HG02852 (cell line): ENCODE results near the gene MYRF.
A peak's percentile ranks its signal among the peaks of the same experiment; 100 is the strongest.

Source experiments
- ATAC-seq: cut with Tn5 transposase; IDR thresholded peaks from one replicate; pipeline ENCODE4 v1.9.1; 2021; ENCODE audit warnings: mild to moderate bottlenecking, moderate library complexity; ENCODE audit not compliant: unreplicated experiment

The MYRF gene

DNA sequence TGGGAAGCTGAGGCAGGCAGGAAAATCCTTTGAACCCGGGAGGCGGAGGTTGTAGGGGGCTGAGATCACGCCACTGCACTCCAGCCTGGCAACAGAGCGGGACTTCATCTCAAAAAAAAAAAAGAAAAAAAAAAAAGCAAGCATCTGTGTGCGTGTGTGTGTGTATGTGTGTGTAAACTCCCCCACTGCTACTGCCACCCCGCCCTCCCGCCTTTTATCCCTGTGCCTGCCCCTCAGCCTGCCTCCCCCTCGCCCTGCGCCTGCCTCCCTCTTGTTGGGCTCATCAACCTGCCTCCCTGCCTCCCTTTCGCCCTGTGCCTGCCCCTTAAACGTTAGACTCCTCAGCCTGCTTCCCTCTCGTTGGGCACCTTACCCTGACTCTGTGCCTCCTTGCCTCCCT lies 22.0 kb downstream of the MYRF start:
- ATAC-seq, result no peak

DNA sequence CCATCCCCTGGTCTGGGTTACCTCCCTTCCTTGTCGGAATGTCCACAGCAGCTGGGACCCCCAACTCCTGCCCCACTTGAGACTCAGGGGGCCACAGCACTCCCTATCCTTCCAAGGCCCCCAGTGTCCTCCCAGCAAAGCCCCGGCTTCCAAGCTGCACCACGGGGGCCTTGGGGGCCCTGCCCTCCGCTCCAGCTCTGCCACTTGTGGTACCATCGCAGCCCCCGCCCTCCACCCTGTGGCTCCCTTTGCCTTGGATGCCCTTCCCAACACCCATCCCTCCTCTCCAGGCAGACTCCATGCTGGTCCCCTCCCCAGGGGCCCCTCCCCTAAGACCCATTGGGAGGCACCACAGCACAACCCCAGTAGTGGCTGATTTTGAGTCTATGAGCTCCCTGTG lies 22.7 kb downstream of the MYRF start:
- ATAC-seq, result no peak

DNA sequence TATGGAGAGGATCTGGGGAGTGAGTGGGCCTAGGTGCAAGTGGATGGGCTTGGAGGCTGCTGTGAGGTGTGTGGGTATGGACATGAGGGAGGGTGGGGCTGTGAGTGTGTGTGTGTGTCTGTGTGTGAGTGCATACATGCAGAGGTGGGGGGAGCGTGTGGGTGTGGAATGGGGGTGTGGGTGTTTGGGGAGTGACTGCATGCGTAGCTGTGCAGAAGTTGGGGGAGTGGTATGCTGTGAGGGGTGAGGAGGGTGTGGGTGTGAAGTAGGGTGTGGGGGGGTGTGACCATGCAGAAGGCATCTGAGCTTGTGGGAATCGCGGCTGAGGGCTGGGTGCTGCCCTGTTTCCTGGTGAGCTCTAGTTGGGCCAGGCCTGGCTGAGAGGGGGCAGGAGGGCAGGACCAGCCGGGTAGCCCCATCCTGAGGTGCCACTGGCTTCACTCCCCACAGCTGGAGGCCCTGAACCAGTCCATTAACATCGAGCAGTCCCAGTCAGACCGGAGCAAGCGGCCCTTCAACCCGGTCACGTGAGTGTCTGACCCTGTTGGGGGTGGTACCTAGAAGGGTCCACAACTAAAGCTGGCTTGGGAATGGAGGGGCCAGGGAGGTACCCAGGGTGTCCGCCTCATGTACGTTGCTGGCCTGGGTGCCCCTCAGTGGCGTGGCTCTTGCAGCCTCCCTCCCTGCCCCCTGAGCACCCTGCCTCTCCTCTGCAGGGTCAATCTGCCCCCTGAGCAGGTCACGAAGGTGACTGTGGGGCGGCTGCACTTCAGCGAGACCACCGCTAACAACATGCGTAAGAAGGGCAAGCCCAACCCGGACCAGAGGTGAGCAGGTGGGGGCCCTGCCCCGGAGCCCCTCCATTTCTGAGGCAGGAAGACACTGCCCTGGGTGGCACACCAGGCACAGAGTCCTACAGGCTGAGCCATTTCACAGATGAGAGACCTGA lies 23.4 kb downstream of the MYRF start:
- ATAC-seq, result no peak

DNA sequence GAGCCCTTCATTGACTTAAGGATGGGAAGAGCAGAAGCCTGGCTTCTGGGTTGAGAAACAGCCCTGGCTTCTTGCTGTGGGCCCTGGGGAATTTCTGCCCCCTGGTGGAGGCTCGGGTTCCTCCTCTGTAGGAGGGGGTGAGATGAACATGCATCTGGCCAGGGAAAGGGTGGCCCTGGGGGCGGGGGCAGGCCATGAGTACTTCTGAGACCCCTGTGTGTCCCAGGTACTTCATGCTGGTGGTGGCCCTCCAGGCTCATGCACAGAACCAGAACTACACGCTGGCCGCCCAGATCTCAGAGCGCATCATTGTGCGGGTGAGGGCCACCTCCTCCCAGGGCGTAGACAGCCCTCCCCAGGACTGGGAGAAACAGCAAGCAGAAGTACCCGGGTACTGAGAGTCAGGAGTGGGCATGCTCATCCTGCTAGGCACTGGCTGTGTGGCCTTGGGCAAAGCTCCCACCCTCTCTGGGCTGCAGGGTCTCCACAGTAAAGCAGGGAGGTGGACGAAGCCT lies 24.2 kb downstream of the MYRF start:
- ATAC-seq, result no peak

DNA sequence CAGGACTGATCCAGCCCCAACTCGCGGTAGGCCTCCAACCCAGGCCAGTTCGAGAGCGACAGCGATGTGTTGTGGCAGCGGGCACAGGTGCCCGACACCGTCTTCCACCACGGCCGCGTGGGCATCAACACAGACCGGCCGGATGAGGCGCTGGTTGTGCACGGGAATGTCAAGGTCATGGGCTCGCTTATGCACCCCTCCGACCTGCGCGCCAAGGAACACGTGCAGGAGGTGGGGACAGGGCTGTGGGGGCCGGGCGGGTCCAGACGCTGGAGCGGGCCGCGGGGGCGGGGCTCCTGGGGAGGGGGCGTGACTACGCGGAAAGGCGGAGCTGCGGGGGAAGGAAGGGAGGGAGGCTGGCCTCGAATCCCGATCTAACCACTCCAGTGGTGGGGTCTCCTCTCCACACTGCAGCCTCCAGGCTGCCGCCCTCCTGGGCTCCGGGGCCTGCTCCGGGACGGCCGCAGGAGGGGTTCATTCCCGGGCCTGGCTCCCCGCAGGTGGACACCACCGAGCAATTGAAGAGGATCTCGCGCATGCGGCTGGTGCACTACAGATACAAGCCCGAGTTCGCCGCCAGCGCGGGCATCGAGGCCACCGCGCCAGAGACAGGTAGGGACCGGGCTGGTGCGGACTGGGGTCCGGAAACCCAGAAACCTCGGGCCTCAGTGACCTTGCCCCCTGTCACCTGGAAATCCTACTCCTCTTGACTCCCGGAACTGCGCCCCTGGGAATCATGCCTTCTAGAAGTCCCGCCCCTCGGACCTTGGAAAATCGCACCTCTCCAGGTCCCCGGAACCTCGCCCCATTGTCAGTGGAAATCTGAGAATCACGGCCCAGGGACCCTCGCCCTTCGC lies 25.0 kb downstream of the MYRF start:
- no peak for ATAC-seq

DNA sequence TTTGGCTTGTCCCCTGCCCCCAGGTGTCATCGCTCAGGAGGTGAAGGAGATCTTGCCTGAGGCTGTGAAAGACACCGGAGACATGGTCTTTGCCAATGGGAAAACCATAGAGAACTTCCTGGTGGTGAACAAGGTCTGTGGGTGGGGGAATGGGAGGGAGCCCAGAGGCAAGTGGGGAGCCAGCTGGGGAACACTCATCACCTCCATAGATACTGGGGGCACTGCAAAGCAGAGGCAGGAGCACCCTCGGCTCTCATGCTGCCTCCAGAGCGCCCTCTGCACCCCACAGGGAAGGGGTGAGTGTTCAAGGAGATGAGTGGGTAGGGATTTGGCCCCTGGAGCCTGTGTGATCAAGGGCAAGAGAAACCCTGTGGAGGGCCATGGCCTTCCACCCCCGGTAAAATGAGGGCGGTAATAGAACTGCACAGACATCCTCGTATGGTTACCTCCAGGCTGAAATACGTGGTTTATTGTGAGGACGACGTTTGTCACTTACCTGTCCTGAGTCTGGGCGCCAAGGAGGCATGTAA lies 26.0 kb downstream of the MYRF start:
- no peak for ATAC-seq

DNA sequence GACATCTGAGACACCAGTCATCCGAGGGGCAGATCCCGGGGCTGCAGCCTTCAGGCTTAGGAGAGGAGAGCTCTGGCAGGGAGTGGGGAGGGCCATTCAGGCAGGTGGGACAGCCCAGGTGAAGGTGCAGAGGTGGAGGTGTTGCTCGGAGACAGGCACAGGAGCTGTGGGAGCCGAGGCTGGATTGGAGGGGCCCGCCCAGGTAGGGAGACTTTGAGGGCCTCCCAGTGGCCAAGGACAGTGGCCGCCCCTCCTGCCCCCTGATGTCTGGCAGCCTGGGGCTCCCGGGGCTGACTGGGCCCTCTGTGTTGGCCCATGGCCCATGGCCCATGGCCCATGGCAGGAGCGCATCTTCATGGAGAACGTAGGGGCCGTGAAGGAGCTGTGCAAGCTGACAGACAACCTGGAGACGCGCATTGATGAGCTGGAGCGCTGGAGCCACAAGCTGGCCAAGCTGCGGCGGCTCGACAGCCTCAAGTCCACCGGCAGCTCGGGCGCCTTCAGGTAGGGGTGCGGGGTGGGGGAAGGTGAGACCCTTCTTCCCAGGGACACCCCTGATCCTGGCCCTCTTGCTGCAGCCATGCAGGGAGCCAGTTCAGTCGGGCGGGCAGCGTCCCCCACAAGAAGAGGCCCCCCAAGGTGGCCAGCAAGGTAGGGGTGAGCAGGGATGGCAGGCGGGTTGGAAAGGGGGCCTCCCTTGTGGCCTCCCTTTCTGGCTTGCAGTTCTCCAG lies 26.6 kb downstream of the MYRF start:
- no peak for ATAC-seq

DNA sequence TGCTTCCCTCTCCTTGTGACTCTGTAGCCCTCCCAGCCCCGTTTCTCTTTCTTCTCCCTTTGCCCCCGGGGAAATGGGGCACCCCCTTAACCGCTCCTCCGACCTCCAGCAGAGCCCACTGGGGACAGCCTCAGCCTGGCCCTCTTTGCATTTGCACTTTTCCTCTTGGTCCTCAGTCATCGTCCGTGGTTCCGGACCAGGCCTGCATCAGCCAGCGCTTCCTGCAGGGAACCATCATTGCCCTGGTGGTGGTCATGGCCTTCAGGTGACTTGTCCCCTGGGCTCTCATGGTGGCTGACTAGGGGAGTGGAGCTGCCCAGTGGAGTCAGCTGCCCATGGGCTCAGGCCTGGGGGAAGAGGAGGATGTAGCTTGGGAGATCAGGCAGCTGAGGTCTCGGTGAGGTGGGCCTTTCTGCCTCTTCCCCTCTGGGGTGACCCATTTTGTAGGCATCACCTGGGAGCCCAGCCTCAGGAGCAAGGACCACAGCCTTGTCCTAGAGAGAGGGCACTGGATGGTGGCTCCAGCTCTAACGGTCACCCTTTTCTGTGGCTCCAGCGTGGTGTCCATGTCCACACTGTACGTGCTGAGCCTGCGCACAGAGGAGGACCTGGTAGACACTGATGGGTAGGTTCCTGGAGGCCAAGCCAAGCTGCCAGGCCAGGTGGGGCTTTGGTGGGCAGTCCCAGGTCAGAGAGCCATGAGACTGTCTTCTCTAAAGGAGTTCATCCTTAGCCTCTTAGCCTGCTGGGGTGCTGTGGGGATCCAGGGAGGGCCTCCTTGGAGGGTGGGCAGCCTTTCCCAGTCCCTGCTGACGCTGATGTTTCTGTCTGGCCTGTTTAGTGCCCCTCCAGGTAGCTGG lies 27.5 kb downstream of the MYRF start:
- ATAC-seq, result no peak

GRCh38 chr11:61780581-61781162 lies 28.2 kb downstream of the MYRF start:
- ATAC-seq, result no peak

DNA sequence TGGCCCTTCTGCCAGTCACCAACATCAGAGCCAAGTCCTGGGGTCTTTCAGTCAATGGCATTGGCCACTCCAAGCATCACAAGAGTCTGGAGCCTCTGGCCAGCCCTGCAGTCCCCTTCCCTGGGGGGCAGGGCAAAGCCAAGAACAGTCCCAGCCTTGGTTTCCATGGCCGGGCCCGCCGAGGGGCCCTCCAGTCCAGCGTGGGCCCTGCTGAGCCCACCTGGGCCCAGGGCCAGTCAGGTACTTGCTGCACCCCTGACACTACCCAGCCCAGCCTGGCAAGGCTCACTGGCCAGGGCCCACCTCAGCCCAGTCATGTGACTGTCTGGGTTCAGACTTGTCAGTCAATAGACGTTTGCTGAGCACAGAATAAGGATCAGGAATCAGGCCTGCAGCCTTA lies 29.1 kb downstream of the MYRF start:
- no peak for ATAC-seq

GRCh38 chr11:61782299-61782698 lies 29.9 kb downstream of the MYRF start:
- no peak for ATAC-seq

DNA sequence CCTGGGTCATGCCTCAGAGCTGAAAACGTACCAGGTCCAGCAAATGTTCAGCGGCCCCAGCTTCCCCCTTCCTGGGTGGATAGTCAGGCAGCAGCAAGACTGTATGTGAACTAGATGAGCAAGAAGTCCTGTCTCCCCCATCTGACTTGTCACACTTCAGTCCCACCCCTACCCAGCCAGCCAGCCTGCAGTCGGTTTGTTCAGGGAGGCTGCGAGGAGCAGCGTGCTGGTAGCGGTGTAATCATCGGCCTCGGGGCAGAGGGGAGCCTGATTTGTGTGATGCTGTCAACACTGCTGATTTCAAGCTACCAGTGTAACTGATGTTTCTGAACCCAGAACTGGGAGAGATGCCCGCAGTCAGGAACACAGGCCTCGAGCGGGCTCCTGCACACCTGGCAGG lies 30.4 kb downstream of the MYRF start:
- ATAC-seq, result no peak

DNA sequence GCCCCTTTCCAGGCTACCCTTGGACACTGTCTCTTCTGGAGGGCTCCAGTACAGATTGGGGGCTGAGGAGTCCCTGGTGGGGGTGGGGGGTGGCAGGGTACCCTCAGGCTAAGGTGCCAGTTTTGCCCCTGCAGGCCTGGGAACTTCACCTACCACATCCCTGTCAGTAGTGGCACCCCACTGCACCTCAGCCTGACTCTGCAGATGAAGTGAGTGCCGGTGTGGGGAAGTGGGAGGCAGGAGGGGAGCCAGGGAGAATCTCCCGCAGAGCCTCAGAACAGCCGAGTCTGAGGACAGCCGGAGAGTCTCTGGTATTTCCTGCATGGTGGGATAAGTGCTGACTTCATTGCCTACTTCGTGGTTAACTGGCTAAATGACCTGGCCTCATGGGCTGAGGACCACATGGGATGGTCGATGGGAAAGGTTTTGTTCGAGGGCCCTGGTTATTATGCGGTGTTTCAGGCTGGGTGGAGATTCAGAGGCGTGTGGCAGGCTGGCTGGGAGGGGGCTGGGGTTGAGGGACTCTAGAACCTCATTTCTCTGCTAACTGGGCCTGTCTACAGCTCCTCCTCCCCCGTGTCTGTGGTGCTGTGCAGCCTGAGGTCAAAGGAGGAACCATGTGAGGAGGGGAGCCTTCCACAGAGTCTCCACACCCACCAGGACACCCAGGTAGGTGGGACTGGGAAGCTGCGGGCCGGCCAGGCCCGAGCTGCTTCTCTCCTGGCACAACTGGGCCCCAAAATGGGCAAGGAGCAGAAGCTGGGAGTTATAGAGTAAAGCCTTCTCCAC lies 31.5 kb downstream of the MYRF start:
- no peak for ATAC-seq

DNA sequence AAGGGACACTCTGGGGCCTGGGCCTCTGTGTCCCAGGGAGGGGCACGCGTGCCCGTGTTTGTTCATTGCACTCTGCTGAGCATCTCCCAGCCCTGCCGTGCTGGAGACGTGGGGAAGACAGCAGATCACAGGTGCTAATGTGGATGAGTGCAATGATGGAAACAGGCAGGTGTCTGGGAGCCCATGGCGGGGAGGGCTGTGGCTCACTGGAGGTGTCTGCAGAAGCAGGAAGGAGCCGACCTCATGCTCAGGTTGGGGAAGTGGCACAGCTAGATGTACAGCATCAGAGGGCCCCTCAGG lies 32.0 kb downstream of the MYRF start:
- ATAC-seq, result no peak

DNA sequence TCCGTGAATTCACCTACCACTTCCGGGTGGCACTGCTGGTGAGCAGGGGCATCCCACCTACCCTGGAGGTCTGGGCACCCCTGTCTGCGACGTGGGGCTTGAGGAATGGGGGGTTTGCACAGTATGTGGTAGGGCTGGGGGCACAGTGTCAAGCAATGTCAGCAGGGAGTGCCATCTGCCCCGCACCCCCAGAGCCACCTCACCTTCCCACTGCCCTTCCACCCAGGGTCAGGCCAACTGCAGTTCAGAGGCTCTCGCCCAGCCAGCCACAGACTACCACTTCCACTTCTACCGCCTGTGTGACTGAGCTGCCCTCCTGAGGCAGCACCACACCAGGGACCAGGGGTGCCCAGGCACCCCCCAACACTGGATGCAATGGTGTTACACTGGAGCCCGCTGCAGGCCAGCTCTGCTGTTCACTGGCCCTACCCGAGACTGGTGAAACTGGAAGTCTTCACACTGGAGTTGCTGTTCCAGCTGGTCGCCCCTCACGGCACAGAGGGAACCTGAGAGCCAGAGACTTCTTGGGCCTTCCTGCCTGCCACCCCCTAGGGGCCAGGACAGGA lies 33.5 kb downstream of the MYRF start:
- ATAC-seq, result no peak

DNA sequence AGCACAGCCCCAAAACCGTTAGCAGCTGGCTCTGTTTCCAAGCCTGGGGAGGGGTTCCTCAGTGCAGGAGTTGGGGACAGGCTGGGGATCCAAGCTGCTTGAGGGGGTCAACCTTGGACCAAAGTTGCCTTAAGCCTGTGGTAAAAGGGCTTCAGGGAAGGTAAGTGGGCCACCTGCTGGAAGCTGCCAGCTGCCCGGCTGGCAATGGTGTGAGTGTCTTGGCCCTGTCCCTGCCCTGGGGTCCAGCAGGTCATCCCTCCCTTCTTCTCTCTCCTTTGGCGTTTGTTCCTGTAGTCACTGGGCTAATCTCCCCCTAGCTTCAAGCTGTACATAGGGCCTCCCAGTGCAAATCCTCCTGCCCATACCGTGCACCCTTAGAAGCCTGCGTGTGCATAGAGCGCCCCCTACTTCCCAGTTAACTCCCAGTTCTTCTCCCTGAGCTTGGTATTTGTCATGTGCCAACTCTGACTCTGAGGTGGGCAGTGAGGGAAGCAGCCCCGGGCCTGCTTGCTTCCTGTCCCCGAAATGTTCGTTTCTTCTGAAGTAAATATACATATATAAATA lies 35.6 kb downstream of the MYRF start:
- ATAC-seq, result no peak

DNA sequence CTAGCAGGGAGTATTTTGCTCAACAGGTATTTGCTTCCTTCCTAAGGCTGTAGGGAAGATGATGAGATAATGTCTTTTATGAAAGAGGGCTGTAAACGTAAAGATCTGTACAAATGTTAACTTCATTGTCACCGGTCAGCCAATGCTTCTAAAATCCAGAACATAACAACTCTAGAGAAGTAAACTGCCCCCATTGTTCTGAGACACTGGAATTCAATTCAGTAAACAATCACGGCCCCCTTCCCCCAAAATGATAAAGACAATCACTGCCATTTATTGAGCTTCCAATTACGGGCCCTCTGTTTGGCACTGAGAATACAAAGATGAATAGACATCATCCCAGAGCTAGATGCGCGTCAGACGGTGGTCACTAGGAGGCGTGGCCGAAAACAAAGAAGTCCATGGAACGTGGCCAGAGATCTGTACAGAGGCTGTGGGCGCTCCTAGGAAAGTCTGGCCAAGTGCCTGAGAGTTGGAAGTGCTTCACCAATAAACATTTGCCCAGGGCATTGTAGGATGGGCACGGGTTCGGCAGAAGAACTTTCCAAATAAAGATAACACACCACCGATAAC lies 39.4 kb downstream of the MYRF start:
- peak; percentile 18 for ATAC-seq
